ENCODE data around the gene PIRT.

DNA sequence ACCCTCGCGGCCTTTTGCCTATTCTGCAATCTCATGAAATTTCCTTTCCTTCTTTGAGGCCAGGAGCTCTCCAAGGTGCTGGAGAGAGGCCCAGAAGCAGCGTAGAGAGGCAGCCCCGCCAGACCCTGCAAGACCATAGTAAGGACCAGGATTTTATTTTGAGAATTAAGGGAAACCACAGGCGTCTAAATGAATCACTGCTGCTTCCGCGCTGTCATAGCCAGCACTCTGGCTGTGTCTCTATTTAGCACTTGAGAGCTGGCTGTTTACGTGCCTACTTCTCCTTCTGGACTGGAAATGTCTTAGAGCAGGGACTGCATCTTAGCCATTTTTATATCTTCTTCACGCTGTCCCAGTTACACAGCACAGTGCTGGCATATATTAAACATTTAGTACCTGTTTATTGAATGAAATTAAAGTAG is 37.6 kb upstream of the PIRT start:
- TF ChIP-seq SMC3 (conservative IDR thresholded peaks at IDR 0.05; ENCODE audit: poor library complexity), result no peak
- TF ChIP-seq, protein P1, sequence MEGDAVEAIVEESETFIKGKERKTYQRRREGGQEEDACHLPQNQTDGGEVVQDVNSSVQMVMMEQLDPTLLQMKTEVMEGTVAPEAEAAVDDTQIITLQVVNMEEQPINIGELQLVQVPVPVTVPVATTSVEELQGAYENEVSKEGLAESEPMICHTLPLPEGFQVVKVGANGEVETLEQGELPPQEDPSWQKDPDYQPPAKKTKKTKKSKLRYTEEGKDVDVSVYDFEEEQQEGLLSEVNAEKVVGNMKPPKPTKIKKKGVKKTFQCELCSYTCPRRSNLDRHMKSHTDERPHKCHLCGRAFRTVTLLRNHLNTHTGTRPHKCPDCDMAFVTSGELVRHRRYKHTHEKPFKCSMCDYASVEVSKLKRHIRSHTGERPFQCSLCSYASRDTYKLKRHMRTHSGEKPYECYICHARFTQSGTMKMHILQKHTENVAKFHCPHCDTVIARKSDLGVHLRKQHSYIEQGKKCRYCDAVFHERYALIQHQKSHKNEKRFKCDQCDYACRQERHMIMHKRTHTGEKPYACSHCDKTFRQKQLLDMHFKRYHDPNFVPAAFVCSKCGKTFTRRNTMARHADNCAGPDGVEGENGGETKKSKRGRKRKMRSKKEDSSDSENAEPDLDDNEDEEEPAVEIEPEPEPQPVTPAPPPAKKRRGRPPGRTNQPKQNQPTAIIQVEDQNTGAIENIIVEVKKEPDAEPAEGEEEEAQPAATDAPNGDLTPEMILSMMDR (IDR thresholded peaks at IDR 0.05; ENCODE audit: poor library complexity, severe bottlenecking), result no peak
- TF ChIP-seq POLR2AphosphoS5 (IDR thresholded peaks at IDR 0.05), result no peak
- no peak for TF ChIP-seq RAD21 (conservative IDR thresholded peaks at IDR 0.05)
- no peak for TF ChIP-seq EP300 (conservative IDR thresholded peaks at IDR 0.05; ENCODE audit: poor library complexity, severe bottlenecking)
- no peak for TF ChIP-seq TAF1 (IDR thresholded peaks at IDR 0.05; ENCODE audit: low read depth)
- TF ChIP-seq EZH2 (IDR thresholded peaks at IDR 0.05; ENCODE audit: borderline replicate concordance, insufficient read depth, low read length, poor library complexity, severe bottlenecking), result no peak

All from neural cell (in vitro differentiated cells).